ENCODE data around the gene ZNF747.

The ZNF747 gene

DNA sequence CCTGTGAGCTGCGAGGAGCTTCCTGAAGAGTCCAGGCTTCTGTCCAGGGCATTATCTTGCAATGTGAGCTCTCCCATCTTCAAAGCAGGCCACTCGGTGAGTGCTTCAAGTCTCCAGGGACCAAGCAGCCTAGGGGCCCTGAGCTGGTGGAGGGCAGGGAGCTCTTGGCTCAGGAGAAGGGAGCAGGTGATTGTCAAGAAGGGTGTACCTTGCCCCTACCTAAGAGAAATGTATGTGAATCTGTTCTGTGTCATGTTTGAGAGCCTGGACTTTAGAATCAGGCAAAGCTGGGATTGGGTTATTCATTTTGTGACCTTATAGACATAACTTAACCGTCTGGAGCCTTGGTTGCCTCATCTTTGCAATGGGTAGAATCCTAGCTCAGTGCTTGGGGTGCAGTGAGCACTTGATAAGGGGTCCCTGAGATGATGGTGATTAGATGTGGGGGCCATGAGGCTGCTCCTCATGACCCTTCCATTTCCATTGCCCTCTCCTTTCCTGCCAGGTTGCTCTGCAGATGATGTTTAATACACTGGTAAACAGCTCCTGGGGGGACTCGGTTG lies 24.2 kb downstream of the ZNF747 start:
- DNase-seq = no peak

DNA sequence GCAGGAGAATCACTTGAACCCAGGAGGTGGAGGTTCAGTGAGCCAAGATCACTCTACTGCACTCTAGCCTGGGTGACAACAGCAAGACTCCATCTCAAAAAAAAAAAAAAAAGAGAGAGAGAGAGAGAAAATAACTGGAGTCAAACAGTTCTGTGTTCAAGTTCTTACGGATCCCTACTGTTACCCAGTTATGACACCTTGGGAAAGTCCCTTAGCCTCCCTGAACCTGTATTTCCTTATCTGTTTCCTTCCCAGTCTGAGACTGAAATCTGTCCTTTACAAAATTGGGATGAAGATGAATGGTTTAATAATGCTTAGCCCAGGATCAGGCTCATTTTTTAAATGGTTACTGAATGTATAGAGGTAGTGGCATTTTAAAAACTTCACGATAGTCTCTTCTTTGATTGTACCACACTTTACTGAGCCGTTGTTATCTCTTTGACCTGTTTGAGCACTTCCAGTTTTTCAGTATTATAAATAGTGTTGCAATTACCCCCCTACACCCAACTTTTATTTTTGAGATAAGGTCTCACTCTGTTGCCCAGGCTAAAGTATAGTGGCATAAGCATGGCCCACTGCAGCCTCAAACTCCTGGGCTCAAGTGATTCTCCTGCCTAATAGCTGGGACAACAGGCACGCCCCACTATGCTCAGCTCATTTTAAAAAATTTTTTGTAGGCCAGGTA lies 25.4 kb downstream of the ZNF747 start:
- no peak for DNase-seq

DNA sequence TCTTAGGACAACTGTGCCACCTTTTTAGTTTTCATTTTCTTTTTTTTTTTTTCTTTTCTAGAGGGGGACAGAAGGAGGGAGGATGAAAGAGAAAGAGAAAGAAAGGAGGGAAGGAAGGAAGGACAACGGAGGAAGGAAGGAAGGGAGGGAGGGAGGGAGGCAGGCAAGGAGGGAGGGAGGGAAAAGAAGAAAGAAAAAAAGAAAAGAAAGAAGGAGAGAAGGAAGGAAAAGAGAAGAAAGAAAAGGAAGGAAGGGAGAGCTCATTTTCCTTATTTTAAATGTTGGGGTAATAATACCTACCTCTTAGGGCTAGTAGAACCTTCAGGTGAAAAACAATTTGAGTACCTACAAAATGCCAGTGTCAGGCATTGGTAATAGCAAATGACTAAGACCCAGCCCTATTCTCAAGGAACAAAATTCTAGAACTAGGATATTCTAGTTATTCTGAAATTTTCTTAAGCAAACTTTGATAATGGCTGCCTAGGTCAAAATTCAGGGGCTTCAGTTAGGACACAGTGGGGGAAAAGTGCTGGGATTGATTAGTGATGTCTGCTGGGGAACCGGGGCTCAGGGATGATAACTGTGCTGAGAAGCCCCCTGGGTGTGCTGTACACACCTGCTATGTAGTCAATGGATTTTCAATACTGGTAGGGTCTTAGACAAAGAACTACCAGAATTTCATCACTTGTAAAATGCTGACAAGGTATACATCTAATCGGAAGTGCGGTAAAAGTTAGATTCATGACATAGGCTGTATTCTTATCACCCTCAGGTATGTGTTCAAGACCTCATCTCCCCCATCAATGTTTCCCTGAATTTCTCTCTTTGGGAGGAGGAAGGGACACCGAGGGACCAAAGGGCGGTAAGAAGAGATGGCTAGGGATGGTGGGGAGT lies 31.0 kb downstream of the ZNF747 start:
- no peak for DNase-seq

DNA sequence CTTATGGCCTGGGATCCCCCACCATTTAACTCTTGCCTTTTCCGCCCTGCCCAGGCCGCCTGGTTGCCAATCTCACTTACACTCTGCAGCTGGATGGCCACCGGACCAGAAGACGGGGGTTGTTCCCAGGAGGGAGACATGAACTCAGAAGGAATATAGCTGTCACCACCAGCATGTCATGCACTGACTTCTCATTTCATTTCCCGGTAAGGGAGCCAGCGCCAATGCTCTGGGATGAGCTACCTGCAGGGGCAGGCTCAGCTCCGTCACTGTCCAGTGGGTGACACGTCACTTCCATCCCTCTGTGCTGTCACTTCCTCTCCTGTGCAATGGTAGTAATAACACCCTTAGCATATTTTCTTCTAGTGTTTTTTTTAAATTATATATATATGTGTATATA lies 35.4 kb downstream of the ZNF747 start:
- DNase-seq = no peak

DNA sequence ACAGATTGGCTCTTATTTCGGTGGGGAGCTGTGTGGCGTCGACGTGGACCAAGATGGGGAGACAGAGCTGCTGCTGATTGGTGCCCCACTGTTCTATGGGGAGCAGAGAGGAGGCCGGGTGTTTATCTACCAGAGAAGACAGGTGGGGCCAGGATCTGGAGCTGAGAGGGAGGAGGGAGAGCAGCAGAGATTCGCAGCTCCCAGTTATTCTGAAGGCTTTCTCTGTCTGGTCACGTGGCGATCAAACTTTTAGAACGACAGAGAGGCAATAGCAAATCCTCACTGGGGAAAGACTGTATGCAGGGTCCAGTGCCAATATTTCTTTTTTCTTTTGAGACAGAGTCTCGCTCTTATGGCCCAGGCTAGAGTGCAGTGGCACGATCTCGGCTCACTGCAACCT lies 39.9 kb downstream of the ZNF747 start:
- DNase-seq = no peak

DNA sequence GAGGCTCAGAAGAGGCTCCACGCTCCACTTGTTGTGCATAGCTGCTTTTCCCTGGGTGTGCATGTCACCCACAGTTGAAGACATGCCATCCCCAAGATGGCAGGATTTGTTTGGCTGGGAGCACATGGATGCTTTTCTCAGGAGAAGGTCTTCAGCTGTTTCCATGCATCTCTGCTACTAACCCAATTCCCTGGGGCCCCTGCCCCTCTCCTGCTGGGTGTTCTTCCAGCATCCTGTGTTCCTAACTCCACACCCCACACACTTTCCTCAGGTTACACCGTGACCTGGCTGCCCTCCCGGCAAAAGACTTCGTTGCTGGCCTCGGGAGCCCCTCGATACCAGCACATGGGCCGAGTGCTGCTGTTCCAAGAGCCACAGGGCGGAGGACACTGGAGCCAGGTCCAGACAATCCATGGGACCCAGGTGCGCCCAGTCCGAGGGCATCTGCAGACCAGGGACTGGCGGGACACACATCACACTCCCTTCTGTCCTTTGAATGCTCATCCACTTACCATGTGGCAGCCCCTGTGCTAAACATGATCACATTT lies 40.6 kb downstream of the ZNF747 start:
- no peak for DNase-seq

DNA sequence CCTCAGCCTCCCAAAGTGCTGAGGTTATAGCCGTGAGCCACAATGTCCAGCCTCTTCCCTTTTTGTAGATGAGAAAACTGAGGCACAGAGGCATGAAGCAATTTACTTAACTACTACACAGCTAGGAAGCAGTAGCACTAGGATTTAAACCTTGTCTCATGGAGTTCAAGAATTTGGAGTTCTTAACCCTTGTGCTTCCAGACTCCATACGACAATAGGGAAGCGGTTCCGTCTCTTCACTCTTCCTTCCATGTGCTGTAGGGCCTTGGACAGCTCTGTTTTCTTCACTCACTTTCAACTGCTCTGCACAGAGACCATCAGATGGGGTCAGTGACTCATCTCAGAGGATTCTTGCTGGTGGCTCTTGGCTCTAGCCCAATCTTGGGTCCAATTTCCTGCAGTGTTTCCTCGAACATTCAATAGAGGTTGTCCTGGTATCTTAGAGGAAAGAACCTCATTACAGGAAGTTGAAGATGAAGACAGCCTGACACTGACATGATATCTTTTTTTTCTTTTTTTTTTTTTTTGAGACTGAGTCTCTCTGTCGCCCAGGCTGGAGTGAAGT lies 42.8 kb downstream of the ZNF747 start:
- no peak for DNase-seq

DNA sequence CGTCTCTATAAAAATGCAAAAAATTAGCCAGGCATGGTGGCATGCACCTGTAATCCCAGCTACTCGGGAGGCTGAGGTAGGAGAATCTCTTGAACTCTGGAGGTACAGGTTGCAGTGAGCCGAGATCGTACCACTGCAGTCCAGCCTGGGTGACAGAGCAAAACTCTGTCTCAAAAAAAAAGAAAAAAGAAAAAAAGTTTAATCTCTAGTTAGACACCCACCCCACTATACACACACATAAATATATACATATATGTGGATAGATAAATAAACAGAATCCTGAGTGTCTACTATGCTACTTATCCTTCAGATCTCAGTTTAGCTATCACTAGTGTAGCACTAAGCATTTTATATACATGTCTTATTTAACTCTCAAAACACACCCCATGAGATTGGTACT lies 43.4 kb downstream of the ZNF747 start:
- no peak for DNase-seq

DNA sequence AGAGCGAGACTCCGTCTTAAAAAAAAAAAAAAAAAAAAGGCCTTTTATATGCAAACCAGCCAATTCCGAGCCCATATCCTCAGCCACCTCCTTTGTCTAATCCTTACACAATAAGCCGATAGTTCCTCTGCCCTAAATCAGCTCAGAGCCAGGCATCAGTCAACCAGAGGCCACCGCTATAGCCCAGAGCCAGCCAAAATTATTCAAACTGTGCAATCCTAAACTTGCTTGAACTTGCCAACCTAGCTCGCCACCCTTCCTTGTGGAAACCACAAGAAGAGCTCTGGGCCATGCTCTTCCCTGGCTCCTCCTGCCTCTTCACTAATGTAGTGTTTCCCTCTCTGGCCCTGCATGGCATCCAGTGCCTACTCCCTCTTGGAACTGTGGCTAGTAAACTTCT lies 44.4 kb downstream of the ZNF747 start:
- DNase-seq = no peak

DNA sequence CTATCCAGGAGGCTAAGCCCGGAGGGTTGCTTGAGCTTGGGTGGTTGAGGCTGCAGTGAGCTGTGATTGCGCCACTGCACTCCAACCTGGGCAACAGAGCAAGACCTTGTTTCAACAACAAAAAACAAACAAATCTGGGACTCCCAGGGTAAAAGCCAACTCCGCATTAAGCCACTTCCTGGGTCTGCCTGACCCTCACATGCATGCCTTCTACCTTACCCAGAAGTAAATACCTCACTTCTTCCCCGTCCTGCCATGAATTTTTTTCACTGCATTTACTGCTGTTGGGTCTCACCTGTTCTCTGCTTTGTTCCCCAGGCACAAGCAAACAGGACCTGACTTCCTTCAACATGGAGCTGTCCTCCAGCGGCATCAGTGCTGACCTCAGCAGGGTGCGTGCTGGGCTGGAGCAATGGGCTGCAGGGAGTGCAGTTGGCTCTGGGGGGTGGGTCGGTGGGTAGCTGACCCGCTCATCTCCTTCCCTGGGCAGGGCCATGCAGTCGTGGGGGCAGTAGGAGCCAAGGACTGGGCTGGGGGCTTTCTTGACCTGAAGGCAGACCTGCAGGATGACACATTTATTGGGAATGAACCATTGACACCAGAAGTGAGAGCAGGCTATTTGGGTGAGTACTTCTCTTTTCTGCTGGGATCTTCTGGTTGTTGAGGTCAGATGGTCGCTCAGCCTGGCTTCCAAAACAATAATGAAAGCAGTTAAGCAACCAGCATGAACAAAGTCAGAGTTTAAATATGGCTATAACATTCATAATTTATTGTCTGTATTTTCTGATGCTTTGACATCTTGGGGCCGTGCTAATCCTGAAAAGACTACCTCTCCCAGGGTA lies 45.7 kb downstream of the ZNF747 start:
- DNase-seq = no peak

DNA sequence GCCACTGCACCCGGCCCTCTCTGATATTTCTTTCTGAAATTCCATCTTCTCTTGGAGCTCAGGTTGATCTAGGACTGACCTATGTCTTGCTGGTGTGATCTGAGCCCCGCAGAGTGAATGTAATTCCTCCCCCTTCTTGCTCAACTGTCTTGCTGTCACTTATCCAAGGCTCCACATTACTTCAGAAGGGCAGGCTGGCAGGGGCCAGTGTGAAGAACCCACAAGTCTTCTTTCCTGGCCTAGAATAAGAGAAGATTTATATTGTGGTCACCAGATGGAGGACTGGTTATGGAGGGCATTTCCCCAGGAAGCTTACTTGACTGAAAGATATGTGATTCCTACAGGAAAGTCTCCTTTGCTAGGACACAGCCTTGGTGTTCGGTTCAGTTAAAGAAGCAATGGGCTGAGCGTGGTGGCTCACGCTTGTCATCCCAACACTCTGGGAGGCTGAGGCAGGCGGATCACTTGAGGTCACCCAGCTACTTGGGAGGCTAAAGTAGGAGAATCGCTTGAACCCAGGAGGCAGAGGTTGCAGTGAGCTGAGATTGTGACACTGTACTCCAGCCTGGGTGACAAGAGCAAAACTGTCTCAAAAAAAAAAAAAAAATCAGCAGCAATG lies 48.7 kb downstream of the ZNF747 start:
- DNase-seq = no peak

DNA sequence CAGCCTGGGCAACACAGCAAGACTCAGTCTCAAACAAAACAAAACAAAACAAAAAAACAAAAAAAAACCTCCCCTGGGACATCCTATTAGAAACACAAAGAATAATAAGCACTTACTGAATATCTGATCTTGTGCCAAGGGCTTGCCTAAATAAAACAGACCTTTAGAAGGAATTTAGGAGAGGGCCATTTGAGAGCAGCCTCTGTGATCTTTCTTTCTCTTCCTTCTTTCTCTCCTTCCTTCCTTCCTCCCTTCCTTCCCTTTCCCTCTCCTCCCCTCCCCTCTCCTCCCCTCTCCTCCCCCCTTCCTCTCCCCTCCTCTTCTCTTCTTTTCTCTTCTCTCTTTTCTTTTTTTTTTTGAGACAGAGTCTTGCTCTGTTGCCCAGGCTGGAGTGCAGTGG lies 49.8 kb downstream of the ZNF747 start:
- no peak for DNase-seq

DNA sequence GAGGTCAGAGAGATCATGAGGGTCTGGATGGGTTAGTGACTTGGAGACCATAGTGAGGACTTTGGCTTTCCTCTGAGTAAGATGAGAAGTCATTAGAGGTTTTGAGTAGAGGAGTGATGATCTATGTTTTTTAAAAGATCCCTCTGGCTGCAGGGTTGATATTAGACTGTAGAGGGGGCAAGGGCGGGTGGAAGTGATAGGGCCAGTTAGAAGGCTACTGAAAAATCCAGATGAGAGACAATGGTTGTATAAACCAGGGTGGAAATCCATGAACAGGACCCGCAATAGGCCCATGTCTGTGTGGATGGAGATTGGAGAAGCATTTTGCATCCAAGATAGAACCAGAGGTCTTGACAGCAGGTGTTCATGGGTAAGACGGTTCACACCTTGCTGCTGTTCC lies 52.3 kb downstream of the ZNF747 start:
- DNase-seq = no peak

DNA sequence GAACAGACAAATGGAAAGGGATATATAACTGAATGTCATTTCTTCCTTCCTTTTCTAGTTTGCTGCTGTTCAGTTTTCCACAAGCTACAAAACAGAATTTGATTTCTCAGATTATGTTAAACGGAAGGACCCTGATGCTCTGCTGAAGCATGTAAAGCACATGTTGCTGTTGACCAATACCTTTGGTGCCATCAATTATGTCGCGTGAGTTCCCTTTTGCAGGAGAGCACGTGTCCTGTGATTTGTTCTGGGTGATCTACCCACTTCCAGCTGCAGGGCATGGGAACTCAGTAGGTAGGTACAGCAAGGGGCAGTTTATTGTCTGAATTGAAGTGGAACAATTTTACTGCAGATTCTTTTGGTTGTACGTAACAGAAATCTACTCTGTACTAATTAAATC lies 53.3 kb downstream of the ZNF747 start:
- DNase-seq = no peak
